Measurements from ENCODE around the gene EFNA3. TPM values are rescaled to one million over a fixed set of nuclear protein-coding genes. Genes with fewer than 3 reads are reported as not detected.
A peak's percentile ranks its signal among the peaks of the same experiment; 100 is the strongest.

The EFNA3 gene
- total RNA-seq, 4 donors from 2014 or later: 0.84 to 1.8 (median 1.6) TPM; not detected in 1

- ATAC-seq (ENCODE audit: low FRiP score): no peak
- DNase-seq (ENCODE audit: low spot score): no peak
- no peak for TF ChIP-seq CTCF (IDR thresholded peaks at IDR 0.05)
These were observed 44.1 kb upstream of the EFNA3 start for GRCh38 chr1:155034318-155035208.

- ATAC-seq (ENCODE audit: low FRiP score) (no peak), DNase-seq (ENCODE audit: low spot score) (no peak)
- TF ChIP-seq CTCF (IDR thresholded peaks at IDR 0.05): no peak
These were observed 42.7 kb upstream of the EFNA3 start for GRCh38 chr1:155035936-155036335.

- ATAC-seq (ENCODE audit: low FRiP score) (no peak), DNase-seq (ENCODE audit: low spot score) (no peak)
- no peak for TF ChIP-seq CTCF (IDR thresholded peaks at IDR 0.05)
These were observed 41.6 kb upstream of the EFNA3 start for GRCh38 chr1:155037043-155037442.

GRCh38 chr1:155037851-155038441 is 40.7 kb upstream of the EFNA3 start:
- TF ChIP-seq CTCF (IDR thresholded peaks at IDR 0.05): no peak
- ATAC-seq (ENCODE audit: low FRiP score) (no peak), DNase-seq (ENCODE audit: low spot score) (no peak)

GRCh38 chr1:155038602-155039307 is 39.9 kb upstream of the EFNA3 start:
- no peak for TF ChIP-seq CTCF (IDR thresholded peaks at IDR 0.05)
- ATAC-seq (ENCODE audit: low FRiP score): peak; percentile 95
- no peak for DNase-seq (ENCODE audit: low spot score)

GRCh38 chr1:155039308-155039669 is 39.3 kb upstream of the EFNA3 start:
- DNase-seq (ENCODE audit: low spot score) (no peak), ATAC-seq (ENCODE audit: low FRiP score) (no peak)
- TF ChIP-seq CTCF (IDR thresholded peaks at IDR 0.05): no peak
